Liver (tissue), 3 donors: Measurements from ENCODE around the gene TMEM175.

Experiments used
- EGR1 ChIP-seq, 2 donors: IDR thresholded peaks; 2 replicates each; pipeline ENCODE4 v1.6.1; 2016 to 2018; ENCODE audit warnings: antibody characterized with exemption in 2 of 2, low read depth in 2 of 2
- FOXA1 ChIP-seq: IDR thresholded peaks from 2 replicates; pipeline ENCODE4 v1.6.1; 2016; ENCODE audit warnings: antibody characterized with exemption
- FOXA2 ChIP-seq: IDR thresholded peaks from 2 replicates; pipeline ENCODE4 v1.6.1; 2016; ENCODE audit warnings: antibody characterized with exemption
- HNF4G ChIP-seq: IDR thresholded peaks from 2 replicates; pipeline ENCODE4 v1.6.1; 2016; ENCODE audit warnings: antibody characterized with exemption
- JUND ChIP-seq, 2 donors: IDR thresholded peaks; 2 replicates each; pipeline ENCODE4 v1.6.1; 2016; ENCODE audit warnings: antibody characterized with exemption in 2 of 2
- RXRA ChIP-seq, 2 donors: IDR thresholded peaks; 2 replicates each; pipeline ENCODE4 v1.6.1; 2017 to 2018; ENCODE audit warnings: antibody characterized with exemption in 2 of 2, mild to moderate bottlenecking in 1 of 2
- SP1 ChIP-seq: IDR thresholded peaks from 2 replicates; pipeline ENCODE4 v1.6.1; 2018; ENCODE audit warnings: antibody characterized with exemption, mild to moderate bottlenecking
- TAF1 ChIP-seq: conservative IDR thresholded peaks from 2 replicates; pipeline ENCODE4 v1.6.1; 2016; ENCODE audit warnings: antibody characterized with exemption, mild to moderate bottlenecking
- YY1 ChIP-seq: IDR thresholded peaks from 2 replicates; pipeline ENCODE4 v1.6.1; 2016; ENCODE audit warnings: antibody characterized with exemption, mild to moderate bottlenecking
- TF ChIP-seq, protein P1 (sequence below): IDR thresholded peaks from 2 replicates; pipeline ENCODE4 v1.6.1; 2016; ENCODE audit warnings: antibody characterized with exemption
- TF ChIP-seq, protein P2 (sequence below): fragments of 150-350 bp; IDR thresholded peaks from 2 replicates; pipeline ENCODE4 v1.5.1; 2017; ENCODE audit warnings: improper control_type of control experiment, low read depth, low read length; ENCODE audit not compliant: missing input control
- donor health status: healthy.
- donor health status: healthy.

DNA sequence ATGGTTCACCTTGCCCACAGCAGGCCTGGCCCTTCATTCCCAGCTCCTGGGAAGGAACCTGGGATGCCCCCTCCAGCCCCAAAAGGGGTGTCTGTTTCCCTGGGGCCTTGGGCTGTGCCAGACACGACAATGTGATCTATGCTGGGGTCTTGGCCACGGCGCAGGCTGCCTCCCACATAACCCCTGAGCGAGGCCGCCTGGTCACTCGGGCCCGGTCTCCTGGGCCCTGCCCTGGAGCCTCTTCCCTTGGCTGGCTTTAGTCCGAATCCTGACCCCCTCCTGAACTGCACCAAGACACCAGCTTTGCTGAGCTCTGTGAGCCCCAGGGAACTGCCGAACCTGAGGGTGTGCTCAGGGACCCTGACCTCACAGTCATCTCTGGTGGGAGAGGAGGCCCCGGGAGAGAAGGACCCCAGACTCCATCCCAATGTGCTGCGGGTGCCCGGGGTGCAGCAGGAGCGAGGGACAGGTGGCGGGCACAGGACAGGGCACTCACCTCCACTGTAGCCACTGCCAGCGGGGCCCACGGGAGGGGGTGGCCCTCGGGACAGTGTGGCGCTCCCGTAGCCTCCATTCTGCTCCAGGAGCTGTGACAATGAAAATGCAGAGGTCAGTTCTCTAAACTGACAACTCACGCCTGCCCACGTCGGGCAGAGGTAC, 42.1 kb upstream of the TMEM175 start:
- TF ChIP-seq FOXA2, result no peak
- no peak for TF ChIP-seq SP1
- no peak for TF ChIP-seq JUND (IDR thresholded peaks at IDR 0.05)
- TF ChIP-seq, protein P1, sequence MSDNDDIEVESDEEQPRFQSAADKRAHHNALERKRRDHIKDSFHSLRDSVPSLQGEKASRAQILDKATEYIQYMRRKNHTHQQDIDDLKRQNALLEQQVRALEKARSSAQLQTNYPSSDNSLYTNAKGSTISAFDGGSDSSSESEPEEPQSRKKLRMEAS, result no peak
- no peak for TF ChIP-seq TAF1
- TF ChIP-seq YY1, result no peak
- no peak for TF ChIP-seq EGR1 (IDR thresholded peaks at IDR 0.05; ENCODE audit: low read depth in 2 of 2)
- TF ChIP-seq, protein P2, sequence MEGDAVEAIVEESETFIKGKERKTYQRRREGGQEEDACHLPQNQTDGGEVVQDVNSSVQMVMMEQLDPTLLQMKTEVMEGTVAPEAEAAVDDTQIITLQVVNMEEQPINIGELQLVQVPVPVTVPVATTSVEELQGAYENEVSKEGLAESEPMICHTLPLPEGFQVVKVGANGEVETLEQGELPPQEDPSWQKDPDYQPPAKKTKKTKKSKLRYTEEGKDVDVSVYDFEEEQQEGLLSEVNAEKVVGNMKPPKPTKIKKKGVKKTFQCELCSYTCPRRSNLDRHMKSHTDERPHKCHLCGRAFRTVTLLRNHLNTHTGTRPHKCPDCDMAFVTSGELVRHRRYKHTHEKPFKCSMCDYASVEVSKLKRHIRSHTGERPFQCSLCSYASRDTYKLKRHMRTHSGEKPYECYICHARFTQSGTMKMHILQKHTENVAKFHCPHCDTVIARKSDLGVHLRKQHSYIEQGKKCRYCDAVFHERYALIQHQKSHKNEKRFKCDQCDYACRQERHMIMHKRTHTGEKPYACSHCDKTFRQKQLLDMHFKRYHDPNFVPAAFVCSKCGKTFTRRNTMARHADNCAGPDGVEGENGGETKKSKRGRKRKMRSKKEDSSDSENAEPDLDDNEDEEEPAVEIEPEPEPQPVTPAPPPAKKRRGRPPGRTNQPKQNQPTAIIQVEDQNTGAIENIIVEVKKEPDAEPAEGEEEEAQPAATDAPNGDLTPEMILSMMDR, result no peak
- no peak for TF ChIP-seq RXRA (IDR thresholded peaks at IDR 0.05)
- no peak for TF ChIP-seq FOXA1
- TF ChIP-seq HNF4G, result no peak
